ENCODE data around the gene TP53INP2. TPM values are rescaled to one million over a fixed set of nuclear protein-coding genes. Genes with fewer than 3 reads are reported as not detected.

The TP53INP2 gene
- total and polyA plus RNA-seq, 2 of the 13 experiments (the other 11 are each of a cell fraction or from before 2014, with no cell fraction given): 5.2 to 18.8 TPM

- peak; percentile 89; the same call in 1 of the 2 replicates for TF ChIP-seq ZNF710 (CRISPR knock-in tag; IDR thresholded peaks at IDR 0.05; ENCODE audit: borderline replicate concordance)
- TF ChIP-seq TBP (CRISPR knock-in tag; IDR thresholded peaks at IDR 0.05): peak; percentile 87; the same call in 1 of the 2 replicates
- TF ChIP-seq RBM22 (optimal IDR thresholded peaks at IDR 0.05; ENCODE audit: low read length): no peak
- TF ChIP-seq ZNF414 (CRISPR knock-in tag; IDR thresholded peaks at IDR 0.05): peak; percentile 51; the same call in 1 of the 2 replicates
- peak; percentile 91 for TF ChIP-seq TARDBP (CRISPR knock-in tag; IDR thresholded peaks at IDR 0.05)
- no peak for TF ChIP-seq ZNF382 (CRISPR knock-in tag; IDR thresholded peaks at IDR 0.05; ENCODE audit: borderline replicate concordance)
- TF ChIP-seq POLR2AphosphoS5 (IDR thresholded peaks at IDR 0.05; ENCODE audit: low read depth, low read length): peak; percentile 98
- TF ChIP-seq ZBTB42 (CRISPR knock-in tag; IDR thresholded peaks at IDR 0.05): no peak
- no peak for TF ChIP-seq ZBTB21 (CRISPR knock-in tag; IDR thresholded peaks at IDR 0.05)
- 0 out of 2 replicates have a peak, but pooled peaks have one; percentile 85 for TF ChIP-seq TP53 (CRISPR knock-in tag; conservative IDR thresholded peaks at IDR 0.05)
- peak; percentile 99 for TF ChIP-seq MAZ (IDR thresholded peaks at IDR 0.05; ENCODE audit: borderline replicate concordance, low read depth, low read length)
- TF ChIP-seq MAZ (CRISPR knock-in tag; IDR thresholded peaks at IDR 0.05; ENCODE audit: low read depth): peak; percentile 99
- no peak for TF ChIP-seq NFE2L2 (IDR thresholded peaks at IDR 0.05; ENCODE audit: low read length)
- TF ChIP-seq RBFOX2 (IDR thresholded peaks at IDR 0.05; ENCODE audit: low read depth, low read length): peak; percentile 98
- TF ChIP-seq FUBP1 (CRISPR knock-in tag; IDR thresholded peaks at IDR 0.05; ENCODE audit: borderline replicate concordance): peak; percentile 99; the same call in 1 of the 2 replicates
- TF ChIP-seq ZNF709 (CRISPR knock-in tag; IDR thresholded peaks at IDR 0.05): peak; percentile 93
- TF ChIP-seq GABPB1 (CRISPR knock-in tag; IDR thresholded peaks at IDR 0.05): peak; percentile 97
- peak; percentile 65; the same call in 1 of the 2 replicates for TF ChIP-seq ZSCAN25 (CRISPR knock-in tag; IDR thresholded peaks at IDR 0.05)
- peak; percentile 96; the same call in 1 of the 2 replicates for TF ChIP-seq ZNF891 (CRISPR knock-in tag; IDR thresholded peaks at IDR 0.05)
- TF ChIP-seq ZNF512 (CRISPR knock-in tag; IDR thresholded peaks at IDR 0.05): no peak
Observed at GRCh38 chr20:34676642-34677373, 27.3 kb upstream of the TP53INP2 start, which contains the start of gene PIGU (continued).
